ENCODE data around the gene GART. TPM values are rescaled to one million over a fixed set of nuclear protein-coding genes. Genes with fewer than 3 reads are reported as not detected.

The GART gene
- total RNA-seq, 1 experiment from 2014 or later = 162 TPM

DNA sequence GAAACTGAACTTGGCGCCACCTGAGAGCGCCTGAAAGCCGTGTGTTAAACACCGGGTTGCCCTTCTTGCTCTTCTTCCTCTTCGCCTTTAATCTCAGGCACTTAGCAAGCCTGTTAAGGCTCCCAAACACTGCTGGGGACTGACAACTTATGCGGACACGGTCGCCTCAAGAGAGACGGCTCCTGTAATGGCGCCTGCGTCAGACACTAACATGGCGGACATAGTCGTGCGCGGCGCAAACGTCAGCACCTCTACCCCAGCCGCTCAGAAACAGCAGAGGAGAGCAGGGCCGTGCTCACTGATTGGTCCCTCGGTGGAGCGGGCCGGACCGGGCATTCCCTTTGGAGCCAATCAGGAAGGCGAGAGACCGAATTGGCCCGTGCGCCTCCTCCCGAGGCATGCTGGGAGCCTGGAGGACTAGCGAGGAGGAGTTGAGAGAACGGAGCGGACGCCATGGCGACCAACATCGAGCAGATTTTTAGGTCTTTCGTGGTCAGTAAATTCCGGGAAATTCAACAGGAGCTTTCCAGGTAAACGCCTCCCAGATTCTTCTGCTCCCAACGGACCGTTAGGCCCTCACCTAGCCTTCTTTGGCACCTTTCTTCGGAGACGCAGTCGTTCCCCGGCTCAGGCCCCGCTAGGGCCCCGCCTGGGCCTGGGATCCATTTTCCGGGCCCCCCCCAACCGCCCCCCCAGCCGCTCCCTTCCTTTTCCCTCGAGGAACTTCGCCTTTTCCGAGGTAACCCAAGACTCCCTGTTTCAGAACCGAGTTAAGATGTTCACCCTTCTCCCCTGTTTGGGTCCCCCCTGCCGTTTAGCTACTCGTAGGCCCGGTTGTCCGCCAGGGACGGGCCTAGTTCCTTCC lies 955 bp upstream of the GART start, which contains the start of gene SON:
Gene SON (plus strand): TSS at position 399 of the 865 bp plus-strand sequence. CDS start 55 bp downstream, at position 454.
- no peaks in the 10 kb centered on the region; a peak in 1 of 5 replicates for H3K9me3 Mint-ChIP-seq
- peak within 1 kb of the TSS; percentile 100 for H3K27ac Mint-ChIP-seq

More for the DNA sequence above, 955 bp upstream of the GART start, which contains the start of gene SON:
- Histone ChIP-seq H4K5ac (ENCODE audit: insufficient read length, low read depth, low read length) (peak within 1 kb of the TSS; percentile 79), H4K91ac (ENCODE audit: insufficient read length, low read depth, low read length) (no peak within 1 kb of the TSS), H3K18ac (ENCODE audit: insufficient read length, low read depth, low read length) (peak within 1 kb of the TSS; percentile 99), H3K4ac (ENCODE audit: low read depth, low read length) (peak within 1 kb of the TSS; percentile 7; the same call in 1 of the 2 replicates), H3K27me3 (ENCODE audit: insufficient read depth, low read length) (no peaks in the 10 kb centered on the region), H2BK120ac (ENCODE audit: low read depth, low read length, poor library complexity, severe bottlenecking) (peak within 1 kb of the TSS; percentile 79), H3K23me2 (ENCODE audit: insufficient read length, low read depth, low read length, poor library complexity, severe bottlenecking) (no peaks in the 10 kb centered on the region), H3K9me3 (ENCODE audit: control insufficient read depth, low read depth, low read length) (no peaks in the 10 kb centered on the region), H4K20me1 (ENCODE audit: control insufficient read depth, insufficient read depth, insufficient read length) (no peaks in the 10 kb centered on the region), H3K56ac (ENCODE audit: insufficient read length, low read depth, low read length) (peak within 1 kb of the TSS; percentile 98), H3K14ac (ENCODE audit: insufficient read depth, low read length) (peak within 1 kb of the TSS; percentile 97), H3K23ac (ENCODE audit: insufficient read length, low read depth, low read length) (no peak within 1 kb of the TSS), H2BK20ac (ENCODE audit: low read depth, low read length, poor library complexity, severe bottlenecking) (no peak within 1 kb of the TSS), H4K8ac (replicated peaks; ENCODE audit: insufficient read length, low read depth, low read length) (no peak within 1 kb of the TSS), H3T11ph (ENCODE audit: low read length) (peak within 1 kb of the TSS; percentile 95), H3K9ac (ENCODE audit: extremely low read depth, insufficient read length, low read length) (peak within 1 kb of the TSS; percentile 100), H3K27ac (ENCODE audit: insufficient read length, low read depth, low read length) (peak within 1 kb of the TSS; percentile 98), H2BK15ac (ENCODE audit: low read depth, low read length) (no peak within 1 kb of the TSS), H3K4me2 (ENCODE audit: insufficient read depth, insufficient read length, low read length) (peak within 1 kb of the TSS; percentile 98), H3K4me1 (ENCODE audit: insufficient read depth, low read length) (no peaks in the 10 kb centered on the region), H3K79me2 (ENCODE audit: insufficient read depth, low read length) (peaks cover 43% of the 10 kb centered on the region), H2BK12ac (ENCODE audit: insufficient read length, low read depth, low read length) (peak within 1 kb of the TSS; percentile 23), H2BK5ac (ENCODE audit: insufficient read length, low read length) (peak within 1 kb of the TSS; percentile 91), H3K79me1 (ENCODE audit: insufficient read depth, low read depth, low read length, poor library complexity, severe bottlenecking) (peaks cover 5% of the 10 kb centered on the region), H2AFZ (ENCODE audit: low read length) (peak within 1 kb of the TSS; percentile 53), H2AK5ac (ENCODE audit: insufficient read length, low read length) (no peak within 1 kb of the TSS)
- Mint-ChIP-seq H3K4me3 (peak within 1 kb of the TSS; percentile 97 to 99), H3K27me3 (ENCODE audit: low read depth) (no peaks in the 10 kb centered on the region), H3K4me1 (peaks cover 24 to 27% of the 10 kb centered on the region in 2 experiments), H3K36me3 (ENCODE audit: insufficient read depth in 1 of 3, low read depth in 3 of 3) (peaks cover 26 to 60% (median 42%) of the 10 kb centered on the region in 3 experiments)
- TF ChIP-seq, protein P1, sequence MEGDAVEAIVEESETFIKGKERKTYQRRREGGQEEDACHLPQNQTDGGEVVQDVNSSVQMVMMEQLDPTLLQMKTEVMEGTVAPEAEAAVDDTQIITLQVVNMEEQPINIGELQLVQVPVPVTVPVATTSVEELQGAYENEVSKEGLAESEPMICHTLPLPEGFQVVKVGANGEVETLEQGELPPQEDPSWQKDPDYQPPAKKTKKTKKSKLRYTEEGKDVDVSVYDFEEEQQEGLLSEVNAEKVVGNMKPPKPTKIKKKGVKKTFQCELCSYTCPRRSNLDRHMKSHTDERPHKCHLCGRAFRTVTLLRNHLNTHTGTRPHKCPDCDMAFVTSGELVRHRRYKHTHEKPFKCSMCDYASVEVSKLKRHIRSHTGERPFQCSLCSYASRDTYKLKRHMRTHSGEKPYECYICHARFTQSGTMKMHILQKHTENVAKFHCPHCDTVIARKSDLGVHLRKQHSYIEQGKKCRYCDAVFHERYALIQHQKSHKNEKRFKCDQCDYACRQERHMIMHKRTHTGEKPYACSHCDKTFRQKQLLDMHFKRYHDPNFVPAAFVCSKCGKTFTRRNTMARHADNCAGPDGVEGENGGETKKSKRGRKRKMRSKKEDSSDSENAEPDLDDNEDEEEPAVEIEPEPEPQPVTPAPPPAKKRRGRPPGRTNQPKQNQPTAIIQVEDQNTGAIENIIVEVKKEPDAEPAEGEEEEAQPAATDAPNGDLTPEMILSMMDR (conservative IDR thresholded peaks at IDR 0.05) = no peak
- DNase-seq = peak; percentile 99
- WGBS (ENCODE audit: extremely low coverage, insufficient read length, low lambda C conversion rate) = no CpG with 5 or more reads among the region's 57 CpGs
